ENCODE results near the gene FNIP1.

FNIP1 gene

DNA sequence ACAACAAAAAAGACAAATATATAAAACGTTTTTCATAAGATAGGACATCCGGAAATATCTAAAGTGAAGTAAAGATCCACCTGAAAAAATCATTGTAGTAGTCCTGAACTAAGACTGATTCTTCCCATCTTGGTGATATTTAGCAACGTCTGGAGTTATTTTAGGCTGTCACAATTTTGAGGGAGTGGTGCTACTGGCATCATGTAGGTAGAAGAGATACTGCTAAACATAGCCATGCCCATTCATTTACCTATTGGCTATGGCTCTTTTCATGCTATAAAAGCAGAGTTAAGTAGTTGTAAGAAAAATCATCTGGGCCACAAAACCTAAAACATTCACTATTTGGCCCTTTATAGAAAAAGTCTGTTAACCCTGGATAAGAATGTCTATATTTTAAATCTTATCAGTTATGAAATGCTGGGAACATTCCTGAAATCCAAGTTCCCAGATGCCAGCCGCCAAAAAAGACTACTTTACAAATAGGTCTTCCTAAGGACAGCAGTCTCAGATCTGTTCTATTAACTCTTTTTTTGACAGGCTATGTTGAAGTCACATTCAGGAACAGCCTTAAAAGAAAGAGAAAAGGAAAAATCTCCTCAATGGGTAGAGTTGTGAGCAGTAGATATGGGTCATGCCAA lies 188.8 kb downstream of the FNIP1 start:
- H3K4me1 ChIP-seq (ENCODE audit: control insufficient read depth, insufficient read depth, low read depth, low read length), result peaks cover 6% of the 10 kb centered on the region
- no peak overlapping the region for H4K91ac ChIP-seq (ENCODE audit: low read length)
- H2BK12ac ChIP-seq (ENCODE audit: low read length in 2 of 2), result no peak overlapping the region
- H3K4ac ChIP-seq (ENCODE audit: low read depth in 1 of 2, low read length in 2 of 2), result no peak overlapping the region
- DNase-seq, result no peak
- no peak overlapping the region for H2BK15ac ChIP-seq (ENCODE audit: low read depth, poor library complexity, severe bottlenecking)
- WGBS, result 87% methylated on average over 3 of the region's 4 CpGs
- H2AK5ac ChIP-seq (ENCODE audit: low read length, severe bottlenecking), result no peak overlapping the region
- H3K4me3 ChIP-seq (ENCODE audit: insufficient read depth in 1 of 2, low read depth in 1 of 2, low read length in 2 of 2), result no peak overlapping the region
- H3K27me3 ChIP-seq (ENCODE audit: control insufficient read depth in 1 of 2, insufficient read depth in 1 of 2, low read length in 2 of 2), result no peaks in the 10 kb centered on the region
- no peak overlapping the region for H2BK5ac ChIP-seq (ENCODE audit: low read depth, low read length, poor library complexity, severe bottlenecking)
- no peak overlapping the region for H3K4me2 ChIP-seq (ENCODE audit: low read length, poor library complexity, severe bottlenecking)
- H4K8ac ChIP-seq (ENCODE audit: low read length), result no peak overlapping the region
- H2BK120ac ChIP-seq (ENCODE audit: low read depth, low read length), result peak overlapping the region; percentile 29
- peaks cover 22% of the 10 kb centered on the region for H3K79me1 ChIP-seq (replicated peaks; ENCODE audit: low read length, poor library complexity, severe bottlenecking)
- H3K27ac ChIP-seq (ENCODE audit: low read length, poor library complexity, severe bottlenecking), result no peak overlapping the region
- no peak overlapping the region for H3K18ac ChIP-seq (ENCODE audit: low read depth in 1 of 2, low read length in 2 of 2)
- H3K23ac ChIP-seq (ENCODE audit: low read length in 2 of 2), result no peak overlapping the region
- no peak overlapping the region for H3K9ac ChIP-seq (ENCODE audit: low read length)
- peaks cover 0 to under 1% of the 10 kb centered on the region in 2 experiments for H3K36me3 ChIP-seq (ENCODE audit: control insufficient read depth in 1 of 2, insufficient read depth in 2 of 2, low read depth in 1 of 2, low read length in 2 of 2)
- no peak overlapping the region for H2AFZ ChIP-seq (ENCODE audit: low read depth, low read length)
- no peaks in the 10 kb centered on the region for H3K9me3 ChIP-seq (ENCODE audit: control insufficient read depth, low read length)
- H3K14ac ChIP-seq (ENCODE audit: low read length in 2 of 2), result no peak overlapping the region

DNA sequence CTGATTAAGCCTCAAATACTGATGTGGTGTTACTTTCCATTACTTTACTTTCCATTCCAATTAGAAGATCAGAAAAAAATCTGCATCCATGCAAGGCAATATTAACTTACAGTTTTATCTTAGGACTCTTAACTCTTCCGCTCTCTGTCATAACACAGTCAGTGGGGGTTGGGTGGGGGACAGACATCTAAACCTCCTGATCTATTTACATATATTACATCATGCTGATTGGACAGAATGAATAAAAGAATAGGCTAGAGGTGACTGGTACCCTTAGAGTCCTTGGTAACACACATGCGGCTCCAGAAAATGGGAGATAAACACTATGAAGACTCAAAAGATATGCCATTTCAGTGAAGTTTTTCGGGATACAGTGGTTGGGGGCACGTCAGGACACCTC lies 189.4 kb downstream of the FNIP1 start:
- H3K4ac ChIP-seq (ENCODE audit: low read depth in 1 of 2, low read length in 2 of 2), result no peak overlapping the region
- no peak overlapping the region for H3K4me3 ChIP-seq (ENCODE audit: insufficient read depth in 1 of 2, low read depth in 1 of 2, low read length in 2 of 2)
- DNase-seq, result no peak
- H2AFZ ChIP-seq (ENCODE audit: low read depth, low read length), result no peak overlapping the region
- no peak overlapping the region for H3K14ac ChIP-seq (ENCODE audit: low read length in 2 of 2)
- H2AK5ac ChIP-seq (ENCODE audit: low read length, severe bottlenecking), result no peak overlapping the region
- no peak overlapping the region for H3K27ac ChIP-seq (ENCODE audit: low read length, poor library complexity, severe bottlenecking)
- peaks cover 6% of the 10 kb centered on the region for H3K4me1 ChIP-seq (ENCODE audit: control insufficient read depth, insufficient read depth, low read depth, low read length)
- H3K9me3 ChIP-seq (ENCODE audit: control insufficient read depth, low read length), result no peaks in the 10 kb centered on the region
- H3K4me2 ChIP-seq (ENCODE audit: low read length, poor library complexity, severe bottlenecking), result no peak overlapping the region
- peaks cover 23% of the 10 kb centered on the region for H3K79me1 ChIP-seq (replicated peaks; ENCODE audit: low read length, poor library complexity, severe bottlenecking)
- H3K18ac ChIP-seq (ENCODE audit: low read depth in 1 of 2, low read length in 2 of 2), result no peak overlapping the region
- no peak overlapping the region for H3K9ac ChIP-seq (ENCODE audit: low read length)
- 91% methylated on average over 3 of the region's 4 CpGs for WGBS
- no peak overlapping the region for H2BK5ac ChIP-seq (ENCODE audit: low read depth, low read length, poor library complexity, severe bottlenecking)
- H2BK12ac ChIP-seq (ENCODE audit: low read length in 2 of 2), result no peak overlapping the region
- no peak overlapping the region for H4K91ac ChIP-seq (ENCODE audit: low read length)
- no peak overlapping the region for H2BK15ac ChIP-seq (ENCODE audit: low read depth, poor library complexity, severe bottlenecking)
- peaks cover 2 to 6% of the 10 kb centered on the region in 2 experiments for H3K36me3 ChIP-seq (ENCODE audit: control insufficient read depth in 1 of 2, insufficient read depth in 2 of 2, low read depth in 1 of 2, low read length in 2 of 2)
- H4K8ac ChIP-seq (ENCODE audit: low read length), result no peak overlapping the region
- no peak overlapping the region for H3K23ac ChIP-seq (ENCODE audit: low read length in 2 of 2)
- H2BK120ac ChIP-seq (ENCODE audit: low read depth, low read length), result no peak overlapping the region
- no peaks in the 10 kb centered on the region for H3K27me3 ChIP-seq (ENCODE audit: control insufficient read depth in 1 of 2, insufficient read depth in 1 of 2, low read length in 2 of 2)

DNA sequence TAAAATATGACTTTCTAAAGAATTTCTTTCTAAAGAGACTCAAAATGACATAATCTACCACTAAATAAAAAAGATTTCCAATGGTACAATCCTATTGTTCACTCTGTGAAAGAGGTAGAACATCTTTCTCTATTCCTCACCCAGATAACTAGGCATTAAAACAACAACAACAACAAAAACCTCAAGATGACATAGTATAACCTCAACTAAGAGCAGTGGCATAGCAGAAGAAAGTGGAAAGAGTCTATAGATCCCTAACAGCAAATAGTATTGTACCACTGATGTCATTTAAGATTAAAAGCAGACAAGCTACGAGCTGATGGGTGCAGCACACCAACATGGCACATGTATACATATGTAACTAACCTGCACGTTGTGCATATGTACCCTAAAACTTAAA lies 191.7 kb downstream of the FNIP1 start:
- Histone ChIP-seq H2BK5ac (ENCODE audit: low read depth, low read length, poor library complexity, severe bottlenecking) (no peak overlapping the region), H2AFZ (ENCODE audit: low read depth, low read length) (no peak overlapping the region), H3K18ac (ENCODE audit: low read depth in 1 of 2, low read length in 2 of 2) (no peak overlapping the region), H4K8ac (ENCODE audit: low read length) (no peak overlapping the region), H4K91ac (ENCODE audit: low read length) (no peak overlapping the region), H3K36me3 (ENCODE audit: control insufficient read depth in 1 of 2, insufficient read depth in 2 of 2, low read depth in 1 of 2, low read length in 2 of 2) (peaks cover 3 to 10% of the 10 kb centered on the region in 2 experiments), H3K4me1 (ENCODE audit: control insufficient read depth, insufficient read depth, low read depth, low read length) (peaks cover 4% of the 10 kb centered on the region), H3K9ac (ENCODE audit: low read length) (no peak overlapping the region), H3K4me3 (ENCODE audit: insufficient read depth in 1 of 2, low read depth in 1 of 2, low read length in 2 of 2) (no peak overlapping the region), H3K4me2 (ENCODE audit: low read length, poor library complexity, severe bottlenecking) (no peak overlapping the region), H2BK120ac (ENCODE audit: low read depth, low read length) (no peak overlapping the region), H3K79me1 (replicated peaks; ENCODE audit: low read length, poor library complexity, severe bottlenecking) (peaks cover 22% of the 10 kb centered on the region), H2BK12ac (ENCODE audit: low read length in 2 of 2) (no peak overlapping the region), H2AK5ac (ENCODE audit: low read length, severe bottlenecking) (no peak overlapping the region), H3K9me3 (ENCODE audit: control insufficient read depth, low read length) (no peaks in the 10 kb centered on the region), H3K27me3 (ENCODE audit: control insufficient read depth in 1 of 2, insufficient read depth in 1 of 2, low read length in 2 of 2) (no peaks in the 10 kb centered on the region), H3K14ac (ENCODE audit: low read length in 2 of 2) (no peak overlapping the region), H2BK15ac (ENCODE audit: low read depth, poor library complexity, severe bottlenecking) (no peak overlapping the region), H3K23ac (ENCODE audit: low read length in 2 of 2) (no peak overlapping the region), H3K27ac (ENCODE audit: low read length, poor library complexity, severe bottlenecking) (no peak overlapping the region), H3K4ac (ENCODE audit: low read depth in 1 of 2, low read length in 2 of 2) (no peak overlapping the region)
- no peak for DNase-seq
- 100% methylated on average over 1 of the region's 2 CpGs for WGBS

DNA sequence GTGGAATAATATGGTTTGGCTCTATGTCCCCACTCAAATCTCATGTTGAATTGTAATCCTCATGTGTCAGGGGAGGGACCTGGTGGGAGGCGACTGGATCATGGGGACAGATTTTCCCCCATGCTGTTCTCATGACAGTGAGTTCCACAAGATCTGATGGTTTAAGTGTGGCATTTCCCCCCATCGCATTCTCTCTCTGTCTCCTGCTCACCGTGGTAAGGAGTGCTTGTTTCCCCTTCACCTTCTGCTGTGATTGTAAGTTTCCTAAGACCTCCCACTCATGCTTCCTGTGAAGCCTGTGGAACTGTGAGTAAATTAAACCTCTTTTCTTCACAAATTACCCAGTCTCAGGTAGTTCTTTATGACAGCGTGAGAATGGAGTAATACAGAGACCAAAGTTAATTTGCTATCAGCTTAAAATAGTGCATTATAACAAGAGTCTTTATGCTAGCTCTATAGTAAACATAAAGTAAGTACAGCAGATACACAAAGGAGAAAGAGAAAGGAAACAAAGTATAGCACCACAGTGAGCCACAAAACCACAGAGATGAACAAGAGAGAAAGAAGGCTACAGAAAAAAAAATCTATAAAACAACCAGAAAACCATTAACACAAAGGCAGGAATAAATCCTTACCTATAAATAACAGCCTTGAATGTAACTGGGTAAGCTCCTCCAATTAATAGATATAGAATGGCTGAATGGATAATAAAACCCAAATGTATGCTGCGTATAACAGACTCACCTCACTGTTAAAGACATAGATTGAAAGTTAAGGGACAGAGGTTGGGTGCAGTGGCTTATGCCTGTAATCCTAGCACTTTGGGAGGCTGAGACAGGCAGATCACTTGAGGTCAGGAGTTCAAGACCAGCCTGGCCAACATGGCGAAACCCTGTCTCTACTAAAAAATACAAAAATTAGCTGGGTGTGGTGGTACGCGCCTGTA lies 201.5 kb downstream of the FNIP1 start:
- Histone ChIP-seq H4K8ac (ENCODE audit: low read length) (no peak overlapping the region), H3K9me3 (ENCODE audit: control insufficient read depth, low read length) (no peaks in the 10 kb centered on the region), H2BK5ac (ENCODE audit: low read depth, low read length, poor library complexity, severe bottlenecking) (no peak overlapping the region), H2AFZ (ENCODE audit: low read depth, low read length) (no peak overlapping the region), H2BK120ac (ENCODE audit: low read depth, low read length) (no peak overlapping the region), H3K79me1 (replicated peaks; ENCODE audit: low read length, poor library complexity, severe bottlenecking) (peaks cover 18% of the 10 kb centered on the region), H3K27me3 (ENCODE audit: control insufficient read depth in 1 of 2, insufficient read depth in 1 of 2, low read length in 2 of 2) (no peaks in the 10 kb centered on the region), H3K4ac (ENCODE audit: low read depth in 1 of 2, low read length in 2 of 2) (no peak overlapping the region), H3K4me3 (ENCODE audit: insufficient read depth in 1 of 2, low read depth in 1 of 2, low read length in 2 of 2) (no peak overlapping the region), H2BK12ac (ENCODE audit: low read length in 2 of 2) (no peak overlapping the region), H2BK15ac (ENCODE audit: low read depth, poor library complexity, severe bottlenecking) (peak overlapping the region; percentile 19), H3K4me2 (ENCODE audit: low read length, poor library complexity, severe bottlenecking) (no peak overlapping the region), H4K91ac (ENCODE audit: low read length) (peak overlapping the region; percentile 27), H3K23ac (ENCODE audit: low read length in 2 of 2) (no peak overlapping the region), H3K18ac (ENCODE audit: low read depth in 1 of 2, low read length in 2 of 2) (peak overlapping the region in 1 of 2 experiments; percentile 70), H2AK5ac (ENCODE audit: low read length, severe bottlenecking) (no peak overlapping the region), H3K9ac (ENCODE audit: low read length) (no peak overlapping the region), H3K27ac (ENCODE audit: low read length, poor library complexity, severe bottlenecking) (no peak overlapping the region), H3K14ac (ENCODE audit: low read length in 2 of 2) (no peak overlapping the region), H3K4me1 (ENCODE audit: control insufficient read depth, insufficient read depth, low read depth, low read length) (no peaks in the 10 kb centered on the region), H3K36me3 (ENCODE audit: control insufficient read depth in 1 of 2, insufficient read depth in 2 of 2, low read depth in 1 of 2, low read length in 2 of 2) (no peaks in the 10 kb centered on the region)
- peak; percentile 21 for DNase-seq
- WGBS, result 98% methylated on average over 6 of the region's 8 CpGs

Data from mesenchymal stem cell (in vitro differentiated cells and primary cell).